HepG2 (cell line): ENCODE data around the gene SOST. TPM values are rescaled to one million over a fixed set of nuclear protein-coding genes. Genes with fewer than 3 reads are reported as not detected.

Source experiments
- ARNTL ChIP-seq: sonication (generic); formaldehyde crosslinking; IDR thresholded peaks from 2 replicates; pipeline ENCODE4 v1.4.0; 2020; ENCODE audit warnings: mild to moderate bottlenecking, missing genetic modification reagents
- ELF4 ChIP-seq: sonication (generic); formaldehyde crosslinking; IDR thresholded peaks from 2 replicates; pipeline ENCODE4 v1.5.0; 2020; ENCODE audit warnings: missing genetic modification reagents, mild to moderate bottlenecking, moderate library complexity, borderline replicate concordance
- GATAD2A ChIP-seq: IDR thresholded peaks from 2 replicates; pipeline ENCODE4 v1.6.1; 2016
- IRF2 ChIP-seq: IDR thresholded peaks from 2 replicates; pipeline ENCODE4 v1.6.1; 2018; ENCODE audit warnings: missing genetic modification reagents, missing compliant biosample characterization
- JUND ChIP-seq: sonication (generic); formaldehyde crosslinking; IDR thresholded peaks from 2 replicates; pipeline ENCODE4 v1.8.0; 2022; ENCODE audit warnings: mild to moderate bottlenecking, missing genetic modification reagents
- MAFG ChIP-seq: sonication (generic); formaldehyde crosslinking; IDR thresholded peaks from 2 replicates; pipeline ENCODE4 v1.5.1; 2020; ENCODE audit warnings: mild to moderate bottlenecking, missing genetic modification reagents
- NR2C2 ChIP-seq: sonication (generic); formaldehyde crosslinking; IDR thresholded peaks from 2 replicates; pipeline ENCODE4 v1.4.0; 2020; ENCODE audit warnings: missing genetic modification reagents, mild to moderate bottlenecking, moderate library complexity, borderline replicate concordance
- PCBP2 ChIP-seq: fragments of 200-400 bp; formaldehyde crosslinking; optimal IDR thresholded peaks from 2 replicates; pipeline ENCODE3; 2018; ENCODE audit warnings: low read length, low read depth; ENCODE audit not compliant: poor library complexity, severe bottlenecking
- PLRG1 ChIP-seq: fragments of 450-650 bp; conservative IDR thresholded peaks from 2 replicates; pipeline ENCODE4 v1.6.1; 2016
- WIZ ChIP-seq: sonication (generic); formaldehyde crosslinking; IDR thresholded peaks from 2 replicates; pipeline ENCODE4 v1.5.1; 2020; ENCODE audit warnings: mild to moderate bottlenecking, missing genetic modification reagents
- ZNF20 ChIP-seq: sonication (generic); formaldehyde crosslinking; IDR thresholded peaks from 2 replicates; pipeline ENCODE4 v1.4.0; 2020; ENCODE audit warnings: mild to moderate bottlenecking, moderate library complexity, missing genetic modification reagents
- ZNF713 ChIP-seq: sonication (generic); formaldehyde crosslinking; IDR thresholded peaks from 2 replicates; pipeline ENCODE4 v1.4.0; 2020; ENCODE audit warnings: mild to moderate bottlenecking, missing genetic modification reagents
- ZNF788 ChIP-seq: sonication (generic); formaldehyde crosslinking; IDR thresholded peaks from 2 replicates; pipeline ENCODE4 v1.5.0; 2020; ENCODE audit warnings: mild to moderate bottlenecking, missing genetic modification reagents, borderline replicate concordance
- ZNF790 ChIP-seq: sonication (generic); formaldehyde crosslinking; IDR thresholded peaks from 2 replicates; pipeline ENCODE4 v1.8.0; 2022; ENCODE audit warnings: missing genetic modification reagents, mild to moderate bottlenecking, borderline replicate concordance
- ZNF839 ChIP-seq: sonication (generic); formaldehyde crosslinking; IDR thresholded peaks from 2 replicates; pipeline ENCODE4 v1.4.0; 2020; ENCODE audit warnings: missing genetic modification reagents, mild to moderate bottlenecking, borderline replicate concordance
- polyA plus RNA-seq, 8 experiments: library from polyadenylated mRNA; depleted of rRNA in 3 of 8; stranded (reverse) in 7 of 8; unstranded in 1 of 8; fragments of >200 nt; fragmentation: Illumina TruSeq in 4 of 8; extraction: Trizol in 4 of 8; gene quantifications; 2 replicates each; pipeline versions ENCODE4 v1.2.1 to v1.2.3, GENCODE V29; 2011 to 2016; ENCODE audit warnings: low read depth in 4 of 8, missing spikeins in 1 of 8, mixed read lengths in 1 of 8; ENCODE audit not compliant: insufficient read depth in 1 of 8
- total RNA-seq, 5 experiments: library from RNA; depleted of rRNA; stranded (reverse); fragments of >200 nt; fragmentation: Illumina TruSeq; extraction: Trizol; gene quantifications; 2 replicates each; pipeline ENCODE4 v1.2.3, GENCODE V29; 2016; ENCODE audit warnings: low read depth in 1 of 5
- TF ChIP-seq, protein P1 (sequence below): sonication (generic); formaldehyde crosslinking; IDR thresholded peaks from 2 replicates; pipeline ENCODE4 v1.8.1; 2023; ENCODE audit warnings: mild to moderate bottlenecking, moderate library complexity, missing genetic modification reagents
- TF ChIP-seq, protein P2 (sequence below): IDR thresholded peaks from 2 replicates; pipeline ENCODE4 v1.6.1; 2016
- TF ChIP-seq, protein P3 (sequence below): IDR thresholded peaks from 2 replicates; pipeline ENCODE4 v1.6.1; 2016; ENCODE audit warnings: low read depth, borderline replicate concordance
- TF ChIP-seq, protein P4 (sequence below): sonication (generic); formaldehyde crosslinking; IDR thresholded peaks from 2 replicates; pipeline ENCODE4 v1.5.0; 2020; ENCODE audit warnings: missing genetic modification reagents
- TF ChIP-seq, protein P5 (sequence below): sonication (generic); formaldehyde crosslinking; IDR thresholded peaks from 2 replicates; pipeline ENCODE4 v1.5.1; 2020; ENCODE audit warnings: mild to moderate bottlenecking, missing genetic modification reagents, moderate library complexity

The SOST gene
- total and polyA plus RNA-seq, 2 of the 13 experiments (the other 11 are each of a cell fraction or from before 2014, with no cell fraction given) = not detected

DNA sequence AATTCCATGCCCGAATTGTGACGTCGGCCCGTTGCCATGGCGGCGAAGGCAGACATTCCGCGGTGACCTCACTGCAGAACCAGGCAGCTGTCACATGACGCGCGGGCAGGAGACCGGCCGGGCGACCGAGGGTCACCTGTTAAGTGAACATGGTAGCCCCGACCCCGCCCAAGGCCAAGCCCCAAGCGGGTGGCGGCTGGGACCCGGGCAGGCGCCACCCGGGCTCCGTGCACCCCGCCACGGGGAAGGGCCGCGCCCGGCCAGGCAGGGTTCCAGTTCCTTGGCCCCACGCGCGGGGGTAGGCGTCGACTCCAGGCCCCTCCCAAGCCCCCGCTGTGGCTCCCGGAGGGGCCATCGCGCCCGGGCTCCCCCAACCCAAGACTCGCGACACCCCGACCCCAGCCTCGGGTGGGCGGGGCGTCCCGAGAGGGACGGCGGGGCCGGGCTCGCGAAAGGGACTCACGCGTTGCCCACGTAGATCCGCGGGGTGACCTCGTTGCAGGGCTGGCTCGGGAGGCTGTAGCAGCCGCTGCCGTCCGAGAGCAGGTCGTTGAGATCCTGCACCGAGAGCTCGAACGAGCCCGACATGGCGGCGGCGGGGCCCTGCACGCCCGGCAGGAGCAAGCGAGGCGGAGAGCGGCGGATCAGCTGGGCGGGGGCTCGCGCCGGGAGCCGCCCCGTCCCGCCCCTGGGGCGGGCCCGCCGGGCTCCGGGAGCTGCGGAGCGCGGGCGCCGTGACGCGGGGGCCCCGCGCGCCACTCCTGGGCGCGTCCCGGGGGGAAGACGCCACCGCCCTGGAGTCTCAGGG, 19.9 kb upstream of the SOST start, which contains the start of gene DUSP3 (continued):
- TF ChIP-seq PCBP2 (no peak), ZNF790 (CRISPR knock-in tag) (peak; percentile 85; the same call in 1 of the 2 replicates), ELF4 (no peak), GATAD2A (CRISPR knock-in tag) (no peak), NR2C2 (CRISPR knock-in tag) (peak; percentile 86), ARNTL (CRISPR knock-in tag) (peak; percentile 61; the same call in 1 of the 2 replicates), IRF2 (CRISPR knock-in tag) (peak; percentile 48; the same call in 1 of the 2 replicates), JUND (CRISPR knock-in tag) (peak; percentile 86), MAFG (no peak), ZNF788 (peak; percentile 91), WIZ (CRISPR knock-in tag) (peak; percentile 75; the same call in 1 of the 2 replicates), ZNF713 (CRISPR knock-in tag) (0 out of 2 replicates have a peak, but pooled peaks have one; percentile 77), PLRG1 (no peak), ZNF20 (CRISPR knock-in tag) (no peak), ZNF839 (CRISPR knock-in tag) (no peak)
- TF ChIP-seq, protein P1, sequence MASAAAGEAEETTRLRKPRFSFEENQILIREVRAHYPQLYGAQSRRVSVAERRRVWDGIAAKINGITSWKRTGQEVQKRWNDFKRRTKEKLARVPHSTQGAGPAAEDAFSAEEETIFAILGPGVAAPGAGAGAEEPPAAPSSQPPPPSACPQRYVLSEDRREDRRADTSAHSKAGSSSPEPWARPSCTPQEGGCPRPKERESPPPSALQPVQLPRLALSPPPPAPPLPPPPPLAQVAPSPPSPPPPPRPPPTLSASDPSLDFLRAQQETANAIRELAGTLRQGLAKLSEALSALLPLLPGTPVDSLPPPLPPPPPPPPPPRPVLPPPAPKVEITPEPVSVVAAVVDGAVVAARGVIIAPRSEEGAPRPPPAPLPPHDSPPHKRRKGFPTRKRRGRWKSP (CRISPR knock-in tag) = 0 out of 2 replicates have a peak, but pooled peaks have one; percentile 67
- TF ChIP-seq, protein P2, sequence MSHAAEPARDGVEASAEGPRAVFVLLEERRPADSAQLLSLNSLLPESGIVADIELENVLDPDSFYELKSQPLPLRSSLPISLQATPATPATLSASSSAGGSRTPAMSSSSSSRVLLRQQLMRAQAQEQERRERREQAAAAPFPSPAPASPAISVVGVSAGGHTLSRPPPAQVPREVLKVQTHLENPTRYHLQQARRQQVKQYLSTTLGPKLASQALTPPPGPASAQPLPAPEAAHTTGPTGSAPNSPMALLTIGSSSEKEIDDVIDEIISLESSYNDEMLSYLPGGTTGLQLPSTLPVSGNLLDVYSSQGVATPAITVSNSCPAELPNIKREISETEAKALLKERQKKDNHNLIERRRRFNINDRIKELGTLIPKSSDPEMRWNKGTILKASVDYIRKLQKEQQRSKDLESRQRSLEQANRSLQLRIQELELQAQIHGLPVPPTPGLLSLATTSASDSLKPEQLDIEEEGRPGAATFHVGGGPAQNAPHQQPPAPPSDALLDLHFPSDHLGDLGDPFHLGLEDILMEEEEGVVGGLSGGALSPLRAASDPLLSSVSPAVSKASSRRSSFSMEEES (CRISPR knock-in tag) = peak; percentile 95
- TF ChIP-seq, protein P3, sequence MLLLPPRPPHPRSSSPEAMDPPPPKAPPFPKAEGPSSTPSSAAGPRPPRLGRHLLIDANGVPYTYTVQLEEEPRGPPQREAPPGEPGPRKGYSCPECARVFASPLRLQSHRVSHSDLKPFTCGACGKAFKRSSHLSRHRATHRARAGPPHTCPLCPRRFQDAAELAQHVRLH (CRISPR knock-in tag) = peak; percentile 47
- TF ChIP-seq, protein P4, sequence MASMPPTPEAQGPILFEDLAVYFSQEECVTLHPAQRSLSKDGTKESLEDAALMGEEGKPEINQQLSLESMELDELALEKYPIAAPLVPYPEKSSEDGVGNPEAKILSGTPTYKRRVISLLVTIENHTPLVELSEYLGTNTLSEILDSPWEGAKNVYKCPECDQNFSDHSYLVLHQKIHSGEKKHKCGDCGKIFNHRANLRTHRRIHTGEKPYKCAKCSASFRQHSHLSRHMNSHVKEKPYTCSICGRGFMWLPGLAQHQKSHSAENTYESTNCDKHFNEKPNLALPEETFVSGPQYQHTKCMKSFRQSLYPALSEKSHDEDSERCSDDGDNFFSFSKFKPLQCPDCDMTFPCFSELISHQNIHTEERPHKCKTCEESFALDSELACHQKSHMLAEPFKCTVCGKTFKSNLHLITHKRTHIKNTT (CRISPR knock-in tag) = no peak
- TF ChIP-seq, protein P5, sequence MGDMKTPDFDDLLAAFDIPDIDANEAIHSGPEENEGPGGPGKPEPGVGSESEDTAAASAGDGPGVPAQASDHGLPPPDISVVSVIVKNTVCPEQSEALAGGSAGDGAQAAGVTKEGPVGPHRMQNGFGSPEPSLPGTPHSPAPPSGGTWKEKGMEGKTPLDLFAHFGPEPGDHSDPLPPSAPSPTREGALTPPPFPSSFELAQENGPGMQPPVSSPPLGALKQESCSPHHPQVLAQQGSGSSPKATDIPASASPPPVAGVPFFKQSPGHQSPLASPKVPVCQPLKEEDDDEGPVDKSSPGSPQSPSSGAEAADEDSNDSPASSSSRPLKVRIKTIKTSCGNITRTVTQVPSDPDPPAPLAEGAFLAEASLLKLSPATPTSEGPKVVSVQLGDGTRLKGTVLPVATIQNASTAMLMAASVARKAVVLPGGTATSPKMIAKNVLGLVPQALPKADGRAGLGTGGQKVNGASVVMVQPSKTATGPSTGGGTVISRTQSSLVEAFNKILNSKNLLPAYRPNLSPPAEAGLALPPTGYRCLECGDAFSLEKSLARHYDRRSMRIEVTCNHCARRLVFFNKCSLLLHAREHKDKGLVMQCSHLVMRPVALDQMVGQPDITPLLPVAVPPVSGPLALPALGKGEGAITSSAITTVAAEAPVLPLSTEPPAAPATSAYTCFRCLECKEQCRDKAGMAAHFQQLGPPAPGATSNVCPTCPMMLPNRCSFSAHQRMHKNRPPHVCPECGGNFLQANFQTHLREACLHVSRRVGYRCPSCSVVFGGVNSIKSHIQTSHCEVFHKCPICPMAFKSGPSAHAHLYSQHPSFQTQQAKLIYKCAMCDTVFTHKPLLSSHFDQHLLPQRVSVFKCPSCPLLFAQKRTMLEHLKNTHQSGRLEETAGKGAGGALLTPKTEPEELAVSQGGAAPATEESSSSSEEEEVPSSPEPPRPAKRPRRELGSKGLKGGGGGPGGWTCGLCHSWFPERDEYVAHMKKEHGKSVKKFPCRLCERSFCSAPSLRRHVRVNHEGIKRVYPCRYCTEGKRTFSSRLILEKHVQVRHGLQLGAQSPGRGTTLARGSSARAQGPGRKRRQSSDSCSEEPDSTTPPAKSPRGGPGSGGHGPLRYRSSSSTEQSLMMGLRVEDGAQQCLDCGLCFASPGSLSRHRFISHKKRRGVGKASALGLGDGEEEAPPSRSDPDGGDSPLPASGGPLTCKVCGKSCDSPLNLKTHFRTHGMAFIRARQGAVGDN (CRISPR knock-in tag) = peak; percentile 95
